KMS-11 (cell line): Measurements from ENCODE around the gene ACTR1A.

Source experiments
- H2AFZ ChIP-seq: fragments of 200-600 bp; sonication (generic); 2 replicates; pipeline ENCODE4 v1.6.1; 2016; ENCODE audit warnings: antibody characterized with exemption, mixed run types, low read depth
- H3K27ac ChIP-seq: fragments of 200-600 bp; sonication (generic); 2 replicates; pipeline ENCODE4 v1.6.1; 2016; ENCODE audit warnings: mild to moderate bottlenecking, mixed run types
- H3K27me3 ChIP-seq: fragments of 200-600 bp; sonication (generic); 2 replicates; pipeline ENCODE4 v1.6.1; 2017; ENCODE audit warnings: mild to moderate bottlenecking, low read depth, mixed run types, moderate library complexity; ENCODE audit not compliant: insufficient read depth
- H3K36me3 ChIP-seq: fragments of 200-600 bp; sonication (generic); 2 replicates; pipeline ENCODE4 v1.6.1; 2017; ENCODE audit warnings: mild to moderate bottlenecking, mixed run types; ENCODE audit not compliant: insufficient read depth
- H3K4me1 ChIP-seq: fragments of 200-600 bp; sonication (generic); 2 replicates; pipeline ENCODE4 v1.6.1; 2016; ENCODE audit warnings: mild to moderate bottlenecking, low read depth, mixed run types; ENCODE audit not compliant: poor library complexity, severe bottlenecking
- H3K4me2 ChIP-seq: fragments of 200-600 bp; sonication (generic); 2 replicates; pipeline ENCODE4 v1.7.0; 2016; ENCODE audit warnings: mild to moderate bottlenecking, mixed run types
- H3K4me3 ChIP-seq: fragments of 200-600 bp; sonication (generic); IDR thresholded peaks from 2 replicates; pipeline ENCODE4 v1.6.1; 2017; ENCODE audit warnings: low read depth, low read length, mixed read lengths; ENCODE audit not compliant: insufficient read depth
- H3K79me2 ChIP-seq: fragments of 200-600 bp; sonication (generic); 2 replicates; pipeline ENCODE4 v1.6.1; 2016; ENCODE audit warnings: low read depth, mixed run types; ENCODE audit not compliant: insufficient read depth
- H3K9ac ChIP-seq: fragments of 200-600 bp; sonication (generic); 2 replicates; pipeline ENCODE4 v1.6.1; 2016; ENCODE audit warnings: mild to moderate bottlenecking, mixed run types
- H4K20me1 ChIP-seq: fragments of 200-600 bp; sonication (generic); 2 replicates; pipeline ENCODE4 v1.6.1; 2016; ENCODE audit warnings: mild to moderate bottlenecking, mixed run types; ENCODE audit not compliant: insufficient read depth
- CTCF ChIP-seq: fragments of 200-600 bp; sonication (generic); conservative IDR thresholded peaks from 2 replicates; pipeline ENCODE4 v1.6.1; 2017; ENCODE audit warnings: low read depth, mild to moderate bottlenecking, antibody characterized with exemption, low read length, moderate library complexity, mixed read lengths

ACTR1A gene

GRCh38 chr10:102514487-102515311, 12.2 kb upstream of the ACTR1A start:
- no peaks in the 10 kb centered on the region for H3K27me3 ChIP-seq
- no peaks in the 10 kb centered on the region for H3K36me3 ChIP-seq
- H3K9ac ChIP-seq: no peak overlapping the region
- no peak overlapping the region for H2AFZ ChIP-seq
- H3K27ac ChIP-seq: no peak overlapping the region
- no peaks in the 10 kb centered on the region for H4K20me1 ChIP-seq
- H3K4me1 ChIP-seq: no peaks in the 10 kb centered on the region
- no peak for TF ChIP-seq CTCF
- H3K4me3 ChIP-seq: no peak overlapping the region
- no peaks in the 10 kb centered on the region for H3K79me2 ChIP-seq
- no peak overlapping the region for H3K4me2 ChIP-seq

- Histone ChIP-seq H4K20me1 (no peaks in the 10 kb centered on the region), H3K9ac (no peak overlapping the region)
- no peak for TF ChIP-seq CTCF
Measured at GRCh38 chr10:102511583-102512274, 9.2 kb upstream of the ACTR1A start.

GRCh38 chr10:102509387-102509786, 6.9 kb upstream of the ACTR1A start:
- no peak overlapping the region for H3K9ac ChIP-seq
- no peak overlapping the region for H2AFZ ChIP-seq
- no peak overlapping the region for H3K27ac ChIP-seq
- peaks cover 2% of the 10 kb centered on the region; the same call in 1 of the 2 replicates for H3K79me2 ChIP-seq
- H4K20me1 ChIP-seq: no peaks in the 10 kb centered on the region
- no peaks in the 10 kb centered on the region for H3K36me3 ChIP-seq
- no peak for TF ChIP-seq CTCF
- no peak overlapping the region for H3K4me2 ChIP-seq
- H3K4me3 ChIP-seq: no peak overlapping the region
- peaks cover 7% of the 10 kb centered on the region for H3K4me1 ChIP-seq
- no peaks in the 10 kb centered on the region for H3K27me3 ChIP-seq

More at GRCh38 chr10:102511583-102512274, 9.2 kb upstream of the ACTR1A start:
- H3K79me2 ChIP-seq: no peaks in the 10 kb centered on the region
- no peaks in the 10 kb centered on the region for H3K27me3 ChIP-seq
- H3K36me3 ChIP-seq: no peaks in the 10 kb centered on the region
- no peak overlapping the region for H3K4me3 ChIP-seq
- H3K27ac ChIP-seq: no peak overlapping the region
- no peak overlapping the region for H3K4me2 ChIP-seq
- H3K4me1 ChIP-seq: no peaks in the 10 kb centered on the region
- H2AFZ ChIP-seq: no peak overlapping the region

- Histone ChIP-seq H3K27ac (no peak overlapping the region), H3K4me3 (no peak overlapping the region), H3K9ac (no peak overlapping the region), H2AFZ (no peak overlapping the region), H3K4me2 (no peak overlapping the region), H4K20me1 (no peaks in the 10 kb centered on the region), H3K79me2 (peaks cover 5% of the 10 kb centered on the region; the same call in 1 of the 2 replicates), H3K36me3 (no peaks in the 10 kb centered on the region), H3K4me1 (peaks cover 7% of the 10 kb centered on the region), H3K27me3 (no peaks in the 10 kb centered on the region)
- TF ChIP-seq CTCF: no peak
Measured at GRCh38 chr10:102508506-102508905, 6.0 kb upstream of the ACTR1A start.
